HPDE6-E6E7 (cell line): ENCODE measurements around the gene KLHL30.

Experiments
- DNase-seq: peaks from one replicate; pipeline ENCODE4 v3.0.0; 2011; ENCODE audit warnings: missing footprints; ENCODE audit errors: extremely low spot score

KLHL30 gene

GRCh38 chr2:238174701-238175100 lies 36.2 kb downstream of the KLHL30 start:
- DNase-seq = no peak

- DNase-seq = no peak
Measured at GRCh38 chr2:238176613-238177012, 38.1 kb downstream of the KLHL30 start.

- no peak for DNase-seq
Measured at GRCh38 chr2:238180554-238180953, 42.1 kb downstream of the KLHL30 start.

- no peak for DNase-seq
Measured at GRCh38 chr2:238182362-238182761, 43.9 kb downstream of the KLHL30 start.

- no peak for DNase-seq
Measured at GRCh38 chr2:238183821-238184220, 45.4 kb downstream of the KLHL30 start.

GRCh38 chr2:238187618-238188548 lies 49.4 kb downstream of the KLHL30 start:
- no peak for DNase-seq

GRCh38 chr2:238190445-238190844 lies 52.0 kb downstream of the KLHL30 start:
- DNase-seq = no peak
